Measurements from ENCODE around the gene MICAL3.

Gene MICAL3

DNA sequence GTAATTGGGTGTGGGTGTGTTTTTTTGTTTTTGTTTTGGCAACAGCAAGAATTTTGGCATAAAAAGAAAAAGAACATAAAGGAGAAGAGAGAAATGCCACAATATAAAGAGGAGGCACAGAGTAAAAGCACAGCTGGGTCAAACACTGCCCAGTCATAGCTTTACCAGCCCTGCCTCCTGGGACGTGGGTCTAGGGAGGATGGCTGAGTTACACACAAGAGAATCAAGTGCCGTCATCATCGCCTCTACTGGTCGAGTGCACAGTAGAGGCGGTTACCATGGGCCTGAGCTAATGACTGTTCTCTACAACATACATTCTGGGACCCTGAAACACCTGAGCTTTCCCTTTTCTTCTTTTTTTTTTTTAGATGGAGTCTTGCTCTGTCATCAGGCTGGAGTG is 162.5 kb downstream of the MICAL3 start:
- no peaks in the 10 kb centered on the region for H3K27me3 ChIP-seq (ENCODE audit: insufficient read depth, low read length)
- H3K79me2 ChIP-seq (ENCODE audit: control insufficient read depth, insufficient read depth, low read length, poor library complexity): no peaks in the 10 kb centered on the region
- no peak overlapping the region for H4K91ac ChIP-seq (ENCODE audit: low read depth, low read length)
- H3K79me1 ChIP-seq (ENCODE audit: low read length): no peaks in the 10 kb centered on the region
- no peak overlapping the region for H4K12ac ChIP-seq (ENCODE audit: low read depth, low read length)
- H3K27ac ChIP-seq (ENCODE audit: low read depth, low read length): no peak overlapping the region
- no peak overlapping the region for H2AK5ac ChIP-seq (ENCODE audit: low read length)
- no CpG with 5 or more reads among the region's 5 CpGs for WGBS (ENCODE audit: extremely low coverage, insufficient coverage, insufficient read length)
- no peak overlapping the region for H3K4me2 ChIP-seq (ENCODE audit: low read length)
- no peak overlapping the region for H3K9ac ChIP-seq (ENCODE audit: low read length)
- H3K18ac ChIP-seq (ENCODE audit: low read length): no peak overlapping the region
- H2BK12ac ChIP-seq (ENCODE audit: low read length): no peak overlapping the region
- no peak overlapping the region for H3K4ac ChIP-seq (ENCODE audit: low read depth, low read length)
- no peaks in the 10 kb centered on the region for H3K4me1 ChIP-seq (ENCODE audit: control insufficient read depth in 1 of 2, insufficient read depth in 2 of 2, low read length in 2 of 2)
- peaks cover 35 to 43% of the 10 kb centered on the region in 2 experiments for H3K36me3 ChIP-seq (ENCODE audit: control insufficient read depth in 1 of 2, insufficient read depth in 2 of 2, low read length in 2 of 2)
- H2BK5ac ChIP-seq (ENCODE audit: low read depth, low read length, poor library complexity): no peak overlapping the region
- no peak overlapping the region for H3K14ac ChIP-seq (ENCODE audit: low read length)
- peaks cover 2% of the 10 kb centered on the region for H3K9me3 ChIP-seq (ENCODE audit: insufficient read depth, low read depth, low read length)
- no peak overlapping the region for H3K23ac ChIP-seq (ENCODE audit: low read length)
- H2BK120ac ChIP-seq (ENCODE audit: insufficient read depth, low read length, poor library complexity): no peak overlapping the region
- no peak overlapping the region for H4K8ac ChIP-seq (ENCODE audit: low read depth, low read length)
- no peak for DNase-seq
- no peak overlapping the region for H2AFZ ChIP-seq (ENCODE audit: insufficient read depth, low read length, poor library complexity)
- H3K4me3 ChIP-seq (ENCODE audit: low read depth, low read length): no peak overlapping the region

DNA sequence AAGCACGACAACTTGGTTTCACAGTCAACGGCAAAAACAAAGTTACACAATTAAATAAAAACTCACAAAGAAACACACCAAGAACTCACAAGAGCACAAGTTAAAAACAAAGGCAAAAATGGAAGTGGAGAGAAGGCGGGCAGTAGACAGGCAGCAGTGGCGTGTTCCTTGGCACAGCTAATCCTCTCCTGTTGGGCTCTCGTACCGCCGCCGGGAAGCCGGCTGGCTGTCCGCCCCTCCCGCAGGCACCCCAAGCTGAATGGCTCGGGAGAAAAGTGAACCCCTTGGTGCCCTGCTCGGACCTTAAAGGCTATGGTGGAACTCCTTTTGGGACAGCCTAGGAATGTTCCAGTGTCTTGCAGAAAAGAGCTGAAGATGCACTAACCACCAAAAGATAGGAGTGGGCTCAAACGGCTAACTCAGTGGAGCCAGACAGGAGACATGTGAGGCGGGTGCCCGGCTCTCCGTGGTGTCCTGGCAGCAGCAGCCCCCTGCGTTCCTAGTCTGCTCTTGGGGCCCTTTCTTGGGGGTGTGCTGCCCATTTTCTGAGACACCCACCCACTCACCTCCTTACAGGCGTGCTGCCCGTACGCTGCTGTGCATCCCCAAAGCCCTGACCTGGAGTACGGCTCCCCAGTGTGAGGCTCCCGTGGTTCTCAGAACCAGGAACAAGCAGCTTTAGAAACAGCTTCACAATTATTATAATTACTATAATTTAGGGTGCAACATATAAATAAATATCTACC is 164.0 kb downstream of the MICAL3 start:
- H3K9me3 ChIP-seq (ENCODE audit: insufficient read depth, low read depth, low read length): peaks cover 2% of the 10 kb centered on the region
- H3K79me1 ChIP-seq (ENCODE audit: low read length): no peaks in the 10 kb centered on the region
- H3K4me2 ChIP-seq (ENCODE audit: low read length): no peak overlapping the region
- H2BK120ac ChIP-seq (ENCODE audit: insufficient read depth, low read length, poor library complexity): no peak overlapping the region
- no peak overlapping the region for H4K8ac ChIP-seq (ENCODE audit: low read depth, low read length)
- H2BK5ac ChIP-seq (ENCODE audit: low read depth, low read length, poor library complexity): no peak overlapping the region
- H3K9ac ChIP-seq (ENCODE audit: low read length): no peak overlapping the region
- H3K4me1 ChIP-seq (ENCODE audit: control insufficient read depth in 1 of 2, insufficient read depth in 2 of 2, low read length in 2 of 2): no peaks in the 10 kb centered on the region
- no peak for DNase-seq
- no peak overlapping the region for H3K4ac ChIP-seq (ENCODE audit: low read depth, low read length)
- WGBS (ENCODE audit: extremely low coverage, insufficient coverage, insufficient read length): no CpG with 5 or more reads among the region's 23 CpGs
- no peak overlapping the region for H2AK5ac ChIP-seq (ENCODE audit: low read length)
- no peak overlapping the region for H4K91ac ChIP-seq (ENCODE audit: low read depth, low read length)
- H3K4me3 ChIP-seq (ENCODE audit: low read depth, low read length): no peak overlapping the region
- no peak overlapping the region for H4K12ac ChIP-seq (ENCODE audit: low read depth, low read length)
- no peak overlapping the region for H3K18ac ChIP-seq (ENCODE audit: low read length)
- H3K27ac ChIP-seq (ENCODE audit: low read depth, low read length): no peak overlapping the region
- H3K79me2 ChIP-seq (ENCODE audit: control insufficient read depth, insufficient read depth, low read length, poor library complexity): no peaks in the 10 kb centered on the region
- H3K36me3 ChIP-seq (ENCODE audit: control insufficient read depth in 1 of 2, insufficient read depth in 2 of 2, low read length in 2 of 2): peaks cover 29 to 37% of the 10 kb centered on the region in 2 experiments
- no peak overlapping the region for H3K23ac ChIP-seq (ENCODE audit: low read length)
- H2BK12ac ChIP-seq (ENCODE audit: low read length): no peak overlapping the region
- H3K14ac ChIP-seq (ENCODE audit: low read length): no peak overlapping the region
- no peak overlapping the region for H2AFZ ChIP-seq (ENCODE audit: insufficient read depth, low read length, poor library complexity)
- no peaks in the 10 kb centered on the region for H3K27me3 ChIP-seq (ENCODE audit: insufficient read depth, low read length)

DNA sequence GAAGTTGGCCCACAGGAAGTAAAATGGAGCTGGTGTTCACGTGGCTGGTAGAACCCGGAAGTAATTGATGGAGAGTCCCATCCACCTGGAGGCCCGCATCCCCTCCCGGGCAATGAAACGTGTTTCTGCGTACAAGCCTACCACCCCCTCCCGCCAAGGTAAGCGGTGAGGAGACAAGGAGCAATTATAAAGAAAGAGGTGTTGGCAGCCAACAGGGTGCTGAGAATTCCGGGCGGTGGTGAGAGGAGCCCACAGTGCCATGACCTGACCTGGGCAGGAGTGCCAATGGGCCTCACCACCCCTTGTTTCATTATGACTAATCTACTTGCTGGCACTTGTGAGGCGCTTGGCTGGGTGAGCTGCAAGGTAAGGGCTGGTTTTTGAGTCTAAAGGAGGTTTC is 166.3 kb downstream of the MICAL3 start:
- H2BK120ac ChIP-seq (ENCODE audit: insufficient read depth, low read length, poor library complexity): no peak overlapping the region
- H3K9ac ChIP-seq (ENCODE audit: low read length): no peak overlapping the region
- no peaks in the 10 kb centered on the region for H3K79me1 ChIP-seq (ENCODE audit: low read length)
- no peaks in the 10 kb centered on the region for H3K4me1 ChIP-seq (ENCODE audit: control insufficient read depth in 1 of 2, insufficient read depth in 2 of 2, low read length in 2 of 2)
- no peak overlapping the region for H3K4ac ChIP-seq (ENCODE audit: low read depth, low read length)
- H3K9me3 ChIP-seq (ENCODE audit: insufficient read depth, low read depth, low read length): peaks cover 2% of the 10 kb centered on the region
- H3K14ac ChIP-seq (ENCODE audit: low read length): no peak overlapping the region
- H2BK5ac ChIP-seq (ENCODE audit: low read depth, low read length, poor library complexity): no peak overlapping the region
- H3K36me3 ChIP-seq (ENCODE audit: control insufficient read depth in 1 of 2, insufficient read depth in 2 of 2, low read length in 2 of 2): peaks cover 20 to 30% of the 10 kb centered on the region in 2 experiments
- no peak overlapping the region for H3K27ac ChIP-seq (ENCODE audit: low read depth, low read length)
- H3K4me3 ChIP-seq (ENCODE audit: low read depth, low read length): no peak overlapping the region
- no peak overlapping the region for H2AK5ac ChIP-seq (ENCODE audit: low read length)
- H3K23ac ChIP-seq (ENCODE audit: low read length): no peak overlapping the region
- no peak overlapping the region for H3K4me2 ChIP-seq (ENCODE audit: low read length)
- no peaks in the 10 kb centered on the region for H3K79me2 ChIP-seq (ENCODE audit: control insufficient read depth, insufficient read depth, low read length, poor library complexity)
- no peak for DNase-seq
- no peak overlapping the region for H4K8ac ChIP-seq (ENCODE audit: low read depth, low read length)
- no peak overlapping the region for H4K91ac ChIP-seq (ENCODE audit: low read depth, low read length)
- H4K12ac ChIP-seq (ENCODE audit: low read depth, low read length): no peak overlapping the region
- WGBS (ENCODE audit: extremely low coverage, insufficient coverage, insufficient read length): no CpG with 5 or more reads among the region's 11 CpGs
- H2AFZ ChIP-seq (ENCODE audit: insufficient read depth, low read length, poor library complexity): no peak overlapping the region
- no peaks in the 10 kb centered on the region for H3K27me3 ChIP-seq (ENCODE audit: insufficient read depth, low read length)
- no peak overlapping the region for H3K18ac ChIP-seq (ENCODE audit: low read length)
- no peak overlapping the region for H2BK12ac ChIP-seq (ENCODE audit: low read length)

DNA sequence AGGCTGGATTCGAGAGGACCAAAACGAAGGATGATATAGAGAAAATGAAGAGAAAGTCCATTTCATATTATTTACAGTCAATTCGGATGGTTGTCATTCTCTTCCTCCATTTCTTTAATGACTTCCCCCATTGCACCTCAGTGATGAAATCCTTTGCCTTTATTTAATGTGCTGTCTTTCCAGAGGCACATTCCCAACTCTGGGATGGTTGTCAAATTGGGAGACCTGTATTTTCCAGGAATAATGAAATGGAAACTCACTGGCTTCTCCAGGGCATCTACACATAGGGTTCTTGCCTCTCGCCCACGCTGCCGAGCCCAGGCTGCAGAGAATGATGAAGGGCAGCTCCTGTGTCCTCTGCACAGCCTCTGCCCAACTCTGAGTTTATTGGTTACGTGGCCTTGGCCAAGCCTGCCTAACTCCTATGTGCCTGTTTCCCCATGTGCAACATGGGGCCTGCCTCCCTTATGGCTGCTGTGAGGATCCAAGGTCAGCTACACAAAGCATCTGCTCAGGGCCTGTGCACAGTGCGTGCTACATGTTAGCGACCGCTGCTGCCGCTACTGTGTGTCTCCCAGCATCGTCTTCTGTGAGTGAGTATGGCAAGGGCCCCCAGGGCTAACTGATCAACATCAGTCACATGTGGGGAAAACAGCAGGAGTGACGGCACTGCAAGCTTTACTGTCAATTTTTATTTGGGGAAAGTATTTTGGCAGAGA is 168.6 kb downstream of the MICAL3 start:
- Histone ChIP-seq H3K18ac (ENCODE audit: low read length) (no peak overlapping the region), H2BK5ac (ENCODE audit: low read depth, low read length, poor library complexity) (no peak overlapping the region)
- WGBS (ENCODE audit: extremely low coverage, insufficient coverage, insufficient read length): no CpG with 5 or more reads among the region's 13 CpGs

More for the DNA sequence above, 168.6 kb downstream of the MICAL3 start:
- H3K9me3 ChIP-seq (ENCODE audit: insufficient read depth, low read depth, low read length): peaks cover 2% of the 10 kb centered on the region
- H3K23ac ChIP-seq (ENCODE audit: low read length): no peak overlapping the region
- no peak overlapping the region for H3K4ac ChIP-seq (ENCODE audit: low read depth, low read length)
- H3K79me1 ChIP-seq (ENCODE audit: low read length): no peaks in the 10 kb centered on the region
- no peaks in the 10 kb centered on the region for H3K79me2 ChIP-seq (ENCODE audit: control insufficient read depth, insufficient read depth, low read length, poor library complexity)
- H2BK120ac ChIP-seq (ENCODE audit: insufficient read depth, low read length, poor library complexity): no peak overlapping the region
- no peak overlapping the region for H2AFZ ChIP-seq (ENCODE audit: insufficient read depth, low read length, poor library complexity)
- peaks cover 20 to 27% of the 10 kb centered on the region in 2 experiments for H3K36me3 ChIP-seq (ENCODE audit: control insufficient read depth in 1 of 2, insufficient read depth in 2 of 2, low read length in 2 of 2)
- no peak overlapping the region for H2BK12ac ChIP-seq (ENCODE audit: low read length)
- H4K91ac ChIP-seq (ENCODE audit: low read depth, low read length): no peak overlapping the region
- no peaks in the 10 kb centered on the region for H3K4me1 ChIP-seq (ENCODE audit: control insufficient read depth in 1 of 2, insufficient read depth in 2 of 2, low read length in 2 of 2)
- H3K4me3 ChIP-seq (ENCODE audit: low read depth, low read length): no peak overlapping the region
- no peak overlapping the region for H4K12ac ChIP-seq (ENCODE audit: low read depth, low read length)
- H3K14ac ChIP-seq (ENCODE audit: low read length): no peak overlapping the region
- no peaks in the 10 kb centered on the region for H3K27me3 ChIP-seq (ENCODE audit: insufficient read depth, low read length)
- no peak for DNase-seq
- H3K27ac ChIP-seq (ENCODE audit: low read depth, low read length): no peak overlapping the region
- H2AK5ac ChIP-seq (ENCODE audit: low read length): no peak overlapping the region
- no peak overlapping the region for H3K9ac ChIP-seq (ENCODE audit: low read length)
- H3K4me2 ChIP-seq (ENCODE audit: low read length): no peak overlapping the region
- no peak overlapping the region for H4K8ac ChIP-seq (ENCODE audit: low read depth, low read length)
